ENCODE data around the gene RGN.
"Not testable (repeated sequence)": the region's sequence is repeated elsewhere in the genome, so short reads cannot be mapped to it uniquely, and the experiment has no call there.

RGN gene

GRCh38 chrX:47078129-47079043 is at the start of gene RGN:
Gene RGN, plus strand, starts transcription at chrX:47078443. Its CDS starts 2,702 bp downstream, at chrX:47081145.
- FAIRE-seq (no peak), DNase-seq (ENCODE audit: low spot score) (no peak)

GRCh38 chrX:47030339-47030738 is 47.9 kb upstream of the RGN start:
- FAIRE-seq (peak; percentile 91), DNase-seq (ENCODE audit: low spot score) (peak; percentile 36)

GRCh38 chrX:47047989-47048388 is 30.3 kb upstream of the RGN start:
- DNase-seq (ENCODE audit: low spot score), result no peak
- no peak for FAIRE-seq

GRCh38 chrX:47059142-47059874 is 18.9 kb upstream of the RGN start:
- FAIRE-seq, result no peak

GRCh38 chrX:47060708-47061107 is 17.5 kb upstream of the RGN start:
- FAIRE-seq, result no peak

More at GRCh38 chrX:47059142-47059874, 18.9 kb upstream of the RGN start:
- no peak for DNase-seq (ENCODE audit: low spot score)

GRCh38 chrX:47061238-47061919 is 16.9 kb upstream of the RGN start:
- FAIRE-seq, result no peak
- no peak for DNase-seq (ENCODE audit: low spot score)

More at GRCh38 chrX:47060708-47061107, 17.5 kb upstream of the RGN start:
- DNase-seq (ENCODE audit: low spot score), result no peak

- no peak for FAIRE-seq
- no peak for DNase-seq (ENCODE audit: low spot score)
These were observed 15.1 kb upstream of the RGN start for GRCh38 chrX:47063179-47063578.

- no peak for FAIRE-seq
- no peak for DNase-seq (ENCODE audit: low spot score)
These were observed 10.0 kb upstream of the RGN start for GRCh38 chrX:47068214-47068613.

GRCh38 chrX:47068720-47069119 is 9.5 kb upstream of the RGN start:
- no peak for DNase-seq (ENCODE audit: low spot score)
- FAIRE-seq, result no peak

GRCh38 chrX:47080215-47080914 is 2.1 kb downstream of the RGN start:
- DNase-seq (ENCODE audit: low spot score) (no peak), FAIRE-seq (no peak)

- DNase-seq (ENCODE audit: low spot score) (no peak), FAIRE-seq (no peak)
These were observed 2.6 kb downstream of the RGN start for GRCh38 chrX:47080915-47081236.

GRCh38 chrX:47091149-47091775 is 13.0 kb downstream of the RGN start:
- DNase-seq (ENCODE audit: low spot score) (no peak), FAIRE-seq (no peak)

GRCh38 chrX:47093248-47093647 is 15.0 kb downstream of the RGN start:
- peak; percentile 86 for FAIRE-seq
- no peak for DNase-seq (ENCODE audit: low spot score)

GRCh38 chrX:47093860-47094259 is 15.6 kb downstream of the RGN start:
- FAIRE-seq, result no peak
- no peak for DNase-seq (ENCODE audit: low spot score)

GRCh38 chrX:47097018-47097417 is 18.8 kb downstream of the RGN start:
- DNase-seq (ENCODE audit: low spot score), result no peak
- no peak for FAIRE-seq

- no peak for DNase-seq (ENCODE audit: low spot score)
- FAIRE-seq, result no peak
These were observed 20.3 kb downstream of the RGN start for GRCh38 chrX:47098338-47099094.

- FAIRE-seq (no peak), DNase-seq (ENCODE audit: low spot score) (no peak)
These were observed 23.0 kb downstream of the RGN start for GRCh38 chrX:47101206-47101605.

GRCh38 chrX:47110936-47111615 is 32.8 kb downstream of the RGN start:
- DNase-seq (ENCODE audit: low spot score); FAIRE-seq: not testable (repeated sequence)

GRCh38 chrX:47112316-47112954 is 34.2 kb downstream of the RGN start:
- FAIRE-seq (no peak), DNase-seq (ENCODE audit: low spot score) (no peak)

Data from RCC 7860 (cell line).